SH-SY5Y (cell line): Measurements from ENCODE around the gene NEURL1B.

ENCODE experiments used
- GATA2 ChIP-seq: IDR thresholded peaks from 2 replicates; pipeline ENCODE4 v1.6.1; 2011; ENCODE audit warnings: mild to moderate bottlenecking, low read depth, low read length
- GATA3 ChIP-seq: IDR thresholded peaks from 2 replicates; pipeline ENCODE4 v1.6.1; 2011; ENCODE audit warnings: low read depth, mild to moderate bottlenecking, low read length, moderate library complexity

Gene NEURL1B

GRCh38 chr5:172635038-172635437 lies 6.0 kb upstream of the NEURL1B start:
- TF ChIP-seq GATA3 (no peak), GATA2 (no peak)

GRCh38 chr5:172636279-172637050 lies 4.6 kb upstream of the NEURL1B start:
- TF ChIP-seq GATA3 (no peak), GATA2 (no peak)

GRCh38 chr5:172637110-172637580 lies 3.9 kb upstream of the NEURL1B start:
- TF ChIP-seq GATA2: no peak
- no peak for TF ChIP-seq GATA3

DNA sequence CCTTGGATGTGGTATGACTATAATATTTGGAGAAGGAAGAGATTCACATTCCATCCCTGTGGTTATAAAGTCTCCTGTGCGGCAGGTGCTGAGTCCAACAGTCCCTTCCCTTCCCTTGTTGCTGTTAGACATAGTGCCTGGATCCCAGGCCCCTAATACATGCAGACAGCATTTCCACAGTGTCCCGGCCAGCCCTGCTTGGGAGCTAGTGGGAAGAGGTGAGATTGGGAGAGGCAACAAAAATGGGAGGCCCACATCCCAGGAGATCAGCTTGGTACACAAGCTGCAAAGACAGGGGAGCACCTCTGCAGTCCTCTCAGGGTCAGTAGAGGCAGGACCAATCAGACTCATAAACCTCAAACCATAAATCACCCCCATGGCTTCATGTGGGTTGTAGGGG lies 3.3 kb upstream of the NEURL1B start:
- TF ChIP-seq GATA2 (no peak), GATA3 (no peak)

GRCh38 chr5:172638209-172638768 lies 2.8 kb upstream of the NEURL1B start:
- TF ChIP-seq GATA2 (no peak), GATA3 (no peak)

DNA sequence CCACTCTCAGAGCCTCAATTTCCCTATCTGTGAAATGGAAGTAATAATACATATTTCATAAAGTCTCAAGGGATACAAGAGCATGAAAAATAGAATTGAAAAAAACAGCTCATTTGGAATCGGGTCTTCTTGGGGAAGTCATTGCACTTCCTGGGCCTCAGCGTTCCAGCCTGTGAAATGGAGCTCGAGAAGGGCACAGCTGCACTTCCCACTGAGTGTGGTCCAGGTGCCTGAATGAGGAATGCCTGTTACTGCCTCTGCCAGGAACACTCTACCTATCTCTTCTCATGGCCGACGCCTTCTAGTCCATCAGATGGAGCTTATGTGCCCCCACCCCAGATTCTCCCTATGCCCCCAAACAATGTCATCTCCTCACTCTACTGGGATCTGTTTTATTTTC lies 924 bp upstream of the NEURL1B start:
- TF ChIP-seq GATA2 (no peak), GATA3 (no peak)

DNA sequence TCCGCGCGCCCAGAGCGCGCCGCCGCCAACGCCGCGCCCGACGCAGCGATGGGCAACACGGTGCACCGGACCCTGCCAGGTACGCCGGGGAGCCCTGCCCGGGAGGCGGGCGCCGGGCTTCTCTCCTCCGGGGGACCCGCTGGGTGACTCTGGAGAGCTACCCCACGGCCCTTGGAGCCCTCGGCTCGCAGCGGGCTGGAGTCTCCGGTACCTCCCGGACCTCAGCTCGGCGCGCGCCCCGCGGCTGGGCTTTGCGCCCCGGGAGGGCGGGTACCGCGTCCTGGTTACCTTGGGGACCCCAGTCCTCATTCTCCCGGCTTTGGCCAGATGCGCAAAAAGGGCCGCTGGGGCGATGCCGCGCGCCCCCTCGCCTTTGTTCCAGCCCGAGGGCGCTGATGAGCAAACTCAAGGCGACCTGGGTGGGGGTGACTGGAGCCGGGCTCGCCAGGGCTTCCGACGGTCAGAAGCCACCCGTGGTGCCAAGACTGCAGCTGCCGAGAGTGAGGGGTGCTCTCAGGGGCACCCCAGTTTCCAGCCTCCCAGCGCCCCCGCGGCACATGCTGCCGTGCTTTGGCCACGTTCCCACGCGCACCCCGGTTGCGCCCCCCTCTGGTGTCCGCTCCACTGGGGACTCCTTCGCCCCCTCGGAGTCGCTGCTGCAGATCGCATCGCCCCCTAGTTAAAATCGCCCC lies 442 bp downstream of the NEURL1B start:
- no peak for TF ChIP-seq GATA2
- no peak for TF ChIP-seq GATA3

DNA sequence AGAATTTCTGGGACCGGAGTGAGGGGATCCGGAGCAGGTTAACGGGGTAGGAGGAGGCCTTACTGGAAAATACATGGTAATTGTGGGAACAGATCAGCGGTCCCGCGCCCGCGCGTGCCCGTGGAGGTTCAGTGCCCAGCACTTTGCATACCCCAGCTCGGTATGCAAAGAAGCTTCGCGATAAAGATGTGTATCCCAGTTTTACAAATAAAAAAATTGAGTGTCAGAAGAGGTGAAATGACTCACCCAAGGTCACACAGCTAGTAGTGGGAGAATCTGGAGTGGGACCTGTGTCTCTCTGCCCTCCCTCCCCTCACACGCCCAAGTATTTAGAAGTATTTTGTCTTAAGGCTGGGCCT lies 967 bp downstream of the NEURL1B start:
- no peak for TF ChIP-seq GATA2
- no peak for TF ChIP-seq GATA3

- TF ChIP-seq GATA2 (no peak), GATA3 (no peak)
These were observed 1.4 kb downstream of the NEURL1B start for GRCh38 chr5:172642486-172642885.

DNA sequence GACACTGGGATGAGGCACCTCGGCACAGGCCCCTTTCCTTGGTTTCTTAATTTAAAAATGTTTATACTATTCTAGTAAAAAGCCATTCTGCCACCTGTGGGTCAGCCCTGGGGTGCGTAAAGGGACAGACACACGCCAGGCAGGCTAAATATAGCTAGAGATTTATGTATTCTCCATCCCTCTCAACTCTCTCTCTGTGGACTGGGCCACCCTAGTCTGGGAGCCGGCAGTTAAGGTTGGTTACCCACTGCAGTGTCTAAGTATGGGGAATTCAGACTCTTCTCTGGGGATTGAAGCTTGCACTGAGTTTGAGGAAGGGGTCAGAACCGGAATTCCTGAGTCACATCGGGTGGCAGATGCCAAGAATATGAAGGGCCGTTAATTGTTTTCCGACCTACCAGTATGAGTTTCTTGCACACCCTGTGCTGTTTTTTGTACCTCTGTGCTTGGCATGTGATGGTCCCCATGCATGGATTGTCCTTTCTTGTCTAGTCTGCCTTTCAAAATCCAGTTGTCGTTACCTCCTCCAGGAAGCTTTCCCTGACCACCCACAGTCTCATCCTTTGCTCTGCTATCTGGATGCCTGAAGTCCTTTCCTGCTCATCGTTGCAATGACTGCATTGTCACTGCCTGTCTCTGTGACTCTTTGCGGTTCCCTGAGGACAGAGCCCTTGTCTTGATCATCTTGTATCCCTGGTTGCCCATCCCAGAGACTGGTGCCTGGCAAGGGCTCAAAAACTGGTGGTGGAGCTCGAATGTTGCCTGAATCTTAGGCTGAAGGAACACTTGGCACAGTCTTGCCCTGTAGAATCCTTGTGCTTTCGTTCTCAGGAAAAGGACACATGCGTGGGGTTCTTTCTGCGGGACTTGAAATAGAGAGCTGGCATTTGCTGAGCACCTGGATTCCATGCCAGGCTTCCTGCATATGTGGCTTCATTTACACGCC lies 2.1 kb downstream of the NEURL1B start:
- no peak for TF ChIP-seq GATA3
- no peak for TF ChIP-seq GATA2

DNA sequence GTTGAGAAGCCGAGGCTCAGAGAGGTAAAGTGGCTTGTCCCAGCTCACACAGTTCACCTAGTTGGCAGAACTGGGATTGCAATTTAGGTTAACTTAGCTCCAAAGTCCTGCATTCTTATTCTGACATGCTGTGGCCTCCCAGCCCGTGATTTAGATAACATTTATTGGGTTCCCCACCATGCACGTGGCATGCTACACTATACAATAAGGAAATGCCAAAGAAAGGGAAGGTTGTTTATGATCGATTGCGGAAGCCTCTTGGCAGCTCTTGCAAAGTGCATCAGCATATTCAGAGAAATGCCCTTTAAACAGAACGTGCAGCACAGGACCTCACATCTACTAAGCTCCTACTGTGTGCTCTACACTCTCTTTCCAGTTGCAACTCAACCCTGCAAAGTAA lies 3.2 kb downstream of the NEURL1B start:
- TF ChIP-seq GATA3 (no peak), GATA2 (no peak)

- no peak for TF ChIP-seq GATA2
- TF ChIP-seq GATA3: no peak
These were observed 3.6 kb downstream of the NEURL1B start for GRCh38 chr5:172644711-172645110.

DNA sequence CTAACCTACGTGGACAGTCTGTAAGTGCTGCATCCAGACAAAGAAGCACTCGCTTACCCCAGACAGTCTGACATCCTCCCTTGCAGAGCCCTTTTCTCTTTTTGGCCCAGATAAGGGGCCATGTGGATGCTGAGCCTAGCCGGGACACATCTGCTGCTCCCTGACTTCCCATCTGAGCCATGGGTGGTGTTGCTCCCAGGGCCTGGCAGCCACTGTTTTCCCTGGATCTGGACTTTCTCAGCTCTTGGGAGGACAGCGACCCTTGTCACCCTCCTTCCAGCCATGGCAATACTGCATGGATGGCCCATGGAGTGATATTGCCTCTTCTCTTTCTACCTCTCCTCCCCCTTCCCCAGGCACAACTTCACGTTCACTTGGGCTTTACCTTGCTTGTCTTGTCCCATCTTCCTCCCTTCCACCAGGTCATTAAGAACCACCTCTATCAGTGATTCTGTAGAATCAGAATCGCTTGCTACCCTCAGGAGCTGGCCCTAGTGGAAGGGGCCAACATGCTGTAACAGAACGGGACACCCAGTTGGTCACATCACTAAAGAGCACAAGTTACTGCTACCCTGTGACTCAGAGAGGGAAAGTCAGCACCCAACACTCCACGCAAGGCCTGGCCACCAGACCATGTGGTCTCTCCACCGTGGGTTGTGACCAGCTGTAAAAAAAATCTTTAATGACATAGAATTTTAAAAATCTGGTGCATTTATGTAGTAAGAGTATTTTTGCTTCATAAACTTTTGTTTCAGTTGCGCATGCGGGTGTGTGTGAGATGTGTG lies 4.4 kb downstream of the NEURL1B start:
- TF ChIP-seq GATA3 (no peak), GATA2 (no peak)

- TF ChIP-seq GATA3: no peak
- no peak for TF ChIP-seq GATA2
These were observed 5.7 kb downstream of the NEURL1B start for GRCh38 chr5:172646716-172647285.
